OCI-LY7 (cell line): ENCODE results near the gene SEC24D.
"Not testable (repeated sequence)": the region's sequence is repeated elsewhere in the genome, so short reads cannot be mapped to it uniquely, and the experiment has no call there.

Experiments used
- EZH2phosphoT487 ChIP-seq: fragments of 200-600 bp; sonication (generic); IDR thresholded peaks from 2 replicates; pipeline ENCODE4 v1.6.1; 2018; ENCODE audit warnings: low read depth, borderline replicate concordance, mild to moderate bottlenecking, mixed run types, antibody characterized with exemption, low read length, moderate library complexity, mixed read lengths
- TF ChIP-seq, protein P1 (sequence below): fragments of 200-600 bp; sonication (generic); conservative IDR thresholded peaks from 2 replicates; pipeline ENCODE4 v1.5.1; 2014; ENCODE audit warnings: mild to moderate bottlenecking, antibody characterized with exemption, low read length, moderate library complexity, mixed read lengths

DNA sequence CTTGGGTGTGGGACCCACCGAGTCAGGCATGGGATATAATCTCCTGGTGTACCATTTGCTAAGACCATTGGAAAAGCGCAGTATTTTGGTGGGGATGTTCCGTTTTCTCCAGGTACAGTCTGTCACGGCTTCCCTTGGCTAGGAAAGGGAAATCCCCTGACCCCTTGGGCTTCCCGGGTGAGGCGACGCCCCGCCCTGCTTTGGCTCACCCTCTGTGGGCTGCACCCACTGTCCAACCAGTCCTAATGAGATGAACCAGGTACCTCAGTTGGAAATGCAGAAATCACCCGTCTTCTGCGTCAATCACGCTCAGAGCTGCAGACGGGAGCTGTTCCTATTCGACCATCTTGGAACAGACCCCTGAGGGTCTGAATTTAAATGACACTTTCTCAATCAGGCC lies 53.0 kb downstream of the SEC24D start:
- TF ChIP-seq, protein P1, sequence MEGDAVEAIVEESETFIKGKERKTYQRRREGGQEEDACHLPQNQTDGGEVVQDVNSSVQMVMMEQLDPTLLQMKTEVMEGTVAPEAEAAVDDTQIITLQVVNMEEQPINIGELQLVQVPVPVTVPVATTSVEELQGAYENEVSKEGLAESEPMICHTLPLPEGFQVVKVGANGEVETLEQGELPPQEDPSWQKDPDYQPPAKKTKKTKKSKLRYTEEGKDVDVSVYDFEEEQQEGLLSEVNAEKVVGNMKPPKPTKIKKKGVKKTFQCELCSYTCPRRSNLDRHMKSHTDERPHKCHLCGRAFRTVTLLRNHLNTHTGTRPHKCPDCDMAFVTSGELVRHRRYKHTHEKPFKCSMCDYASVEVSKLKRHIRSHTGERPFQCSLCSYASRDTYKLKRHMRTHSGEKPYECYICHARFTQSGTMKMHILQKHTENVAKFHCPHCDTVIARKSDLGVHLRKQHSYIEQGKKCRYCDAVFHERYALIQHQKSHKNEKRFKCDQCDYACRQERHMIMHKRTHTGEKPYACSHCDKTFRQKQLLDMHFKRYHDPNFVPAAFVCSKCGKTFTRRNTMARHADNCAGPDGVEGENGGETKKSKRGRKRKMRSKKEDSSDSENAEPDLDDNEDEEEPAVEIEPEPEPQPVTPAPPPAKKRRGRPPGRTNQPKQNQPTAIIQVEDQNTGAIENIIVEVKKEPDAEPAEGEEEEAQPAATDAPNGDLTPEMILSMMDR, result not testable (repeated sequence)
- TF ChIP-seq EZH2phosphoT487, result not testable (repeated sequence)
